HG02885 (cell line): ENCODE measurements around the gene RAD51B.
A peak's percentile ranks its signal among the peaks of the same experiment; 100 is the strongest.

Source experiments
- ATAC-seq: cut with Tn5 transposase; IDR thresholded peaks from one replicate; pipeline ENCODE4 v1.9.1; 2021; ENCODE audit warnings: mild to moderate bottlenecking; ENCODE audit not compliant: unreplicated experiment, poor library complexity

The RAD51B gene

DNA sequence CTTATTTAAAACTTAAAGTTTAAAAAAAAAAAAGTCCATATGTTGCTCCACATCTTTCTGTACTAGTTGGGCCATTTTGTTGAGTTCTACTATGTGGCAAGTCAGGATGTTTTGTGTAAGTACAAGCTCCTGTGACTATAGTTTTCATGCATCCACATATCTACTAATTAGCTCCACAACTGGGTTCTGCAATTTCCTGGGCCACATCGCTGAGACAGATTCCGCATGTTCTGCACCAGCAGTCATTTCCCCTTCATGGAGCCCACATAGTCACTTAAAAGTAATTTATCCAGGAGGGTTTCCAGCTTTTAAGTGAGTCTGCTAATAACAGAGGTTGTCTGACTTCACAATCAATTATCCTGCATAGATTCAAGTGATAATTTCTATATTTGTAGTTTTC, 511.8 kb downstream of the RAD51B start:
- ATAC-seq, result no peak

DNA sequence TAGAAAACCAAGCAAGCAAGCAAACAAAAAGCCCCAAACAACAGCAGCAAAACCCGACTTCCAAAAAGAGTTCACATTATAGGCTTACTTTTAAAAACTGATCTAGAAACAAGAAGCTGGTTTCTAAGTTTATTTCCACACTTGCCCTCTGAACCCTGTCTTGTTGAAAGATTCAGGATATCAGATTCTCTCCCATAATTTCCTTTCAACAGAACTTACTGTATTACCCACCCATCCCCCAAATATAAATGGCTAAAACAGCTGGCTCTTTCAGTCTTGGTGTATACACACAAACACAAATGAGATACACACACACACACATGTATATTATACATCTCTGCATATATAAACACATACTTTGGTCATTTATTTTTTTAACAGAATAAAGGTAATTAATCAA, 512.4 kb downstream of the RAD51B start:
- no peak for ATAC-seq

DNA sequence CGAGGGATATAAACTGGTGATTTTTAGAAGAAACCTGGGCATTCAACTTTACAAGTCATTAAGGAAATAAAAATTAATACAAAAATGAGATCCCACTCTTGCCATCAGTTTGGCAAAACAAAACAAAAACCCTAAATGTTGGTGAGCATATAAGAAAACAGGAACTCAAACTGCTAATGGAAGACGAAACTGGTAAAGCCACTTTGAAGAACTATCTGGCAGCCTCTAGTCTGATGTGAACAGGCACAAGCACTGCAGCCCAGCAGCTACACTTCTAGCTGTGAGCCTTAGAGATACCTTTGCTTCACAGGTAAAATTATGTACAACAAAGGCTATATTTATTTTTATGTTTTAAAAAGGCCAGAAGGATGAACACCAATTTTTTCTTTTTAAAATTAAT, 513.7 kb downstream of the RAD51B start:
- no peak for ATAC-seq

DNA sequence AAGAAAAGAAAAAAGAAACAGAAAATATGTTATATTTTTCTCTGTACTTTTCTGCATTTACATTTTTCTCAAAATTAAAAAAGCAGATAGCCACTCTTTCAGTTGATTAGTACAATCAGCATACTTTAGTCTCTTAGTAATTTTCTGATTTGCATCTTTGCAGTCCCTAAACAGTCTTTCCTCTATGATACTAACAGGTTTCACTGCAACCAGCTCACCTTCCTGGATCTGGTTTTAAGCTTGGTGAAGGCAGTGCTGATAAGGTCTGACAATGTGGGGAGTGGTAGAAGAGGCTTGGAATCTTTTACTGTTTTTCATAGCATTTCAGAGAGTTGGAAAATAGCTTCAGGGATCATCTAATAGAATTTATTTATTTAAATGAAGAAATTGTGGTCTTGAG, 515.7 kb downstream of the RAD51B start:
- peak; percentile 43 for ATAC-seq

DNA sequence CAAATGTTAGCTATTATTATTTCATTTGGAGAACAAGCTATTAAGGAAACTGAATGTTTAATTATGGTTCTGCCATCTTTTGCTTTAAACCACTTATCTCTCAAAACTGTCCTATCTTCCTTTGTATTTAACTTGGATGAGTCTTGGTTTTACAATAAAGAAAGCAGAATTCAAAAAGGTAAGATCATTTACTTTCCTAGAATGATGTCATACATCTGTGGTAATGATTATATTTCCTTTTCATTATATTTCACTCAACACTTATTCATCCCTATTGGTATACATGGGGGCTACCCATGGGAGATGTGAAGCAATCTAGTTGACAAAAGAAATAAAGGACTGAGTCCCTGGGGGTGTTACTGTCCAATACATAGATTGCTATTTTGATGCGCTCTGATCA, 516.6 kb downstream of the RAD51B start:
- no peak for ATAC-seq

DNA sequence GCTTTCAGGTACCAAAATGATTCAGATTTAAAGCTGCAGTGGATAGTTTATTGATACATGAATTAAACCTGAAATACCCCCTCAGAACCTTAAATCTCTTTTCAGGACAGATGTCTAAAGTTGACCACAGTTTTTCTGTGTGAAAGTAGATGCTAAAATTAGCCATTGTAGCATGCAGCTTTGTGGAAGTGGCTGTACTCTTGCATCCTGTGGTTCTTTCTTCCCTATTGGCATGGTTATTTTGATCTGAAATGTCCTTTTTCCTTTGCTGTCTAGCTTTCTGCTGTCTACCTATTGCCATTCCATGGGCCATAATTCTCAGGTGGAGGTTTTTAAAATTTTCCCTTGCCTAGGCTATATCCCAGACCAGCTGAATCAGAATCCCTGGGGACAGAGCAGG, 517.7 kb downstream of the RAD51B start:
- no peak for ATAC-seq

DNA sequence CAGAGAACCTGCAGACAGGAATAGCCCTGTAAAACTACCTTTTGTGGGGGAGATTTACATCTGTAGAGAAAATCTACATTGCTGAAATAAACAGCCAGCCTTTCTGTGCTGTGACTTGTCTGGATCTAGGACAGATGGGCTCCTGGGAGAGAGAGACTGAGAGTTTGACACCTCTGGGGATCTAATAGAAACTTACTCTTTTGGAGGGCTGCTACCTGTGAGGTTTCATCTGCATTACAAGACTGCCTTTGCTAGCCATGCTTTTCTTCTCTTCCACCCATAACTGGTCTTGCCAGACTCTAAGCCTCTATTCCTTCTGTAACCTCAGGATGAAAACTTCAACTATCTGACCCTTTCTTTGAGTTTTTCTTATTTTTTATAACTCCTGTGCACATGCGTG, 520.7 kb downstream of the RAD51B start:
- ATAC-seq, result no peak

DNA sequence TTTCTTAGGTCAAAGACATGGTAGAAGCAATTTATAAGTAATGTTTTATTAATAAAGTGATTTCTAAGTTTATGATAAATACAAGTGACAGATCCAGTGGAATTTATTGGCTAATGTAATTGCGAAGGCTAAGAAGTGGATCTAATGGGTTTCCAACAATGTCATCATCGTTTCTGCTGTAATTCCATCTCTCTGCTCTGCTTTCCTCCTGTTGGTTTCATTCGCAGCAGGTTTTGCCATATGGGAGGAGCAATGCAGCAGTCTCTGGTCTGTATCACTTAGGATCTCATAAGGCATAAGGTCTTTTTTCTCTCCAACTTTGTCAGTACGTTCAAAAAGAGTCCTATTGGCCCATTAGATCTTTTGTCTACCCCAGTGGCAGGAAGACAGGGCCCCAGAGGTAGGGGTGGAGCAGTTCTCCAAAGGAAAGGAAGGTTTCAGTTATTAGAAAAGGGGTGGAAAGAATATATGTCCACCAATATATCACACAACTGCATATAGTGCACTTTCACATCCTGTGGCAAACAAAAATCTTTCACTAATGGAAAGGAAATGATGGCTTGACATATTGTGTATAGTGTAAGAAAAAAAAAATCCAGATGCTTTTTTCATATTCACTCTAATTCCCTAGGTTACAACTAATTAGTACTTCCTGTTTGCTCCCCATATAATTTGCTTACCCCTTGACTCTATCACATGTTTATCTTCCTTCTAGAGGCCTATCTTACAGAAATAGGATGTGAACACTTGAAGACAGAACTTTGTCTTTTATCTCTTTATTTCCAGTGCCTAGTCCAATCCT, 522.0 kb downstream of the RAD51B start:
- ATAC-seq, result no peak

DNA sequence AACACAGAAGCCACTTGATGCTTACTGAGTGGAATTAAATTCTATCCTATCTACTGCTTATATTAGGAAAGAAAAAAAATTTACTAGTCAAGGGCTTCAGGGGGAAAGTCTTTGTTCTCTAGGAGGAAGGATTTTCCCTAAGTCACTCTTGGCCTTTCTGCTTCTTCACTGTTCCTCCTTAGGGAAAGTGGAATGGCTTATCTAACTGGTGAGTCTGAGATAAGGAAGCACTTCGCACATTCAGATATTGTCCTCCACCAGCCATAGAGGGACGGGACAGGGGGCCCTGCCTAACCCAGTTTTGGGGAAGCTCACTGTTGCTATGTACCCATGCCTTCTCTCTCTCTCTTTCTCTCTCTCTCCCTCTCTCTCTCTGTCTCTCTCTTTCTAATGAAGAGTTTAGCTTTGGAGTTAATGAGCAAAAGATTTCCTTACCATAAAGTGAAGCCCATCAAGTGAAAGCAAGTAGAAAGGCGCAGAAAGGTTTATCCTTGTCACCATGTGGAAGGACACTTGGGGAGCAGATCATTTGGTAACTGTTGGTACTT, 522.7 kb downstream of the RAD51B start:
- ATAC-seq, result no peak

DNA sequence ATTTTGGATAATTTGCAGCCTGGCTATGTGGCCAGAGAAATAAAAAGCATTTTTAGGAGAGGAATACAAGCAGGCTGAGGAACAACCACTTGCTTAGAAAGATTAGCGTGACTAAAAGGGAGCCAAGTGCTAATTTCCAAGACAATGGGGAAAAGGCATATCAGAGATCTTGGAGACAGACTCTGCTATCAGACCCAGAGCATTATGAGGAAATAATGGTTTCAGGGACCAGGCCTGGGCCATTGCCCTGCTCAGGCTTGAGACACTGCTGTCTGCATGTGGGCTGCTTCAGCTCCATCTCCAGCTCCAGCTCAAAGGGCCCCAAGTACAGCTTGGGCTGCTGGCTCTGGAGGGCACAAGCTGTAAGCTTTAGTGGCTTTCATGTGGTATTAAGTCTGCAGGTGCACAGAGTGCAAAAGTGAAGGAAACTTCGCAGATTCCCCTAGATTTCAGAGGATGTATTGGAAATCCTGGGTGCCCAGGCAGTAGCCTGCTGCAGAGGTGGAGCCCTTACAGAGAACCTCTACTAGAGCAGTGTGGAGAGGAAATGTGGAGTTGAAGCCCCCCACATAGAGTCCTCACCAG, 524.0 kb downstream of the RAD51B start:
- ATAC-seq, result no peak

DNA sequence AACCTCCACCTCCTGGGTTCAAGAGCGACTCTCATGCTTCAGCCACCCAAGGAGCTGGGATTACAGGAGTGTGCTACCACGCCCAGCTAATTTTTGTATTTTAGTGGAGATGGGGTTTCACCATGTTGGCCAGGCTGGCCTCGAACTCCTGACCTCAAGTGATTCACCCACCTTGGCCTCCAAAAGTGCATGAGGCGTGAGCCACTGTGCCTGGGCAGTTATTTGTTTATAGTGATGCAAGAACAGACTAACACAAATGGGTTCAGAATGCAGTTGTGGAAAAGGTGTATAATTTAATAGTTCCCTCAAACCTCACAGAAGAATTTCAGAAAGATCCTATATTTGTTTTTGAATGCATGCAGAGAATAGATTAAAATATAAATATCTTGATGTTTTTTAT, 526.2 kb downstream of the RAD51B start:
- no peak for ATAC-seq

DNA sequence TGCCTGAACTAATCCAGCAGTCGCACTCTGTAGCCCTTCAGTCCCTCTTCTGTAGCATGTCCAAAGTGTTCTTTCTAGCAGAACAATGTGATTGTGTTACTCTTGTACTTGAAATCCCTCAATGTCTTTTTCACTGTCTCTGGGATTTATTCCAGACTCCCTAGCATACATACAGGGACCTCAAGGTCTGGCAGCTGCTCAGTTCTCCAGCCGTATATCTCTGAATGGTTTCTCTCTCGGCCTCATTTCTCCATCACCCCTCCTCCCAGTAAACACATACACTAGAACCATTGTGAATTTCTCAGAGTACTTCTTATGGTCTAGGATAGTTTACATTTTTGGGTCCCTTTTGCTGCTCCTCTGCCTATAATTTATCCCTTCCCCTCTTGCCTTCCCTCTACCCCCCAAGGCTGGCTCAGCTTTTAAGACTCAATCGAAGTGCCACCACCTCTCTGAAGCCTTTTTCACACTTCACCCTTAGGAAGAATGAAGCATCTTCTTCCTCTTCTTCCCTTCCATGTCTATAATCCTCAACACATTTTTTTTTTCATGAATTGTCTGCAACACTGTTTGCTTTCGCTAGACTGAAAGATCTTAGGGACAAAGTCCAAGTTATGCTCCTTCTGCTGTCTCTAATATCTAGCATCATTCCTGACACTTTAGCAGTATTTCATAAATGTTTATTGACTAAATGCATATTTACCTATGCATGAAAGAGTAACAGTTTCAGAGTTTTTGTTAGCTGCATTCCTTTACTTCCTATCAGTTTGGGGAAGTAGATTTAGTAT, 527.2 kb downstream of the RAD51B start:
- no peak for ATAC-seq

DNA sequence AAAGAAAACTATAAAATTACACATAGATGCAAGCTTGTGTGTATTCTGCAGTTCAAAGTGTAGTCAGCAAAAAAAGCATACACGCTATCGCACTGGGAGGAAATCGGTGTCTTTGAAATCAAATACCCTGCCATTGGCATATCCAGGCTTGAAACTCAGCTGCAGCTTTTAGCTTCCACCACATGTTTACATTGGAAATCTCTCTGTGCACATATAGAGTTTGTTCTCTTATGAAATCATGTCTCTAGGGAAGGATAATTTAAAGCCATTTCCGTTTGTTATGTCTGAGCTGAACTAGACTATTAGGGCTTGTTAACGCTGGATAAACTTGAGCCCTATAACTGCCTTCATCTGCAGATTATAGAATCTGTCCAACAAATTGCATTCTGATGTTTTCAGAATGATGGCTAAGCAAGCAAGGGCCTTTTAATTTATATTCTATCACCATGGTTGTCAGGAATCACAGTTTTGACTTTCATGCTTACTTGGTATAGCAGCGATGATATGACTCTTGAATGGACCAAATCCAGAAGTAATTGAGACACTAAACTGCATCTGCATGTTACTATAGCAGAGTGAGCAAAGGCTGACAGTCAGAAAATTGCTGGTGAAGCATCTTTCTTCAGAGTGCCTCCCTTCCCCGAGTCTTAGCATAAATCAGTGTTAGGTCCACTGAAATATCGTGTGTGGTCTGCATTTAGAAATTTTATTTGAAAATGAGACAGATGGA, 530.5 kb downstream of the RAD51B start:
- ATAC-seq, result no peak

DNA sequence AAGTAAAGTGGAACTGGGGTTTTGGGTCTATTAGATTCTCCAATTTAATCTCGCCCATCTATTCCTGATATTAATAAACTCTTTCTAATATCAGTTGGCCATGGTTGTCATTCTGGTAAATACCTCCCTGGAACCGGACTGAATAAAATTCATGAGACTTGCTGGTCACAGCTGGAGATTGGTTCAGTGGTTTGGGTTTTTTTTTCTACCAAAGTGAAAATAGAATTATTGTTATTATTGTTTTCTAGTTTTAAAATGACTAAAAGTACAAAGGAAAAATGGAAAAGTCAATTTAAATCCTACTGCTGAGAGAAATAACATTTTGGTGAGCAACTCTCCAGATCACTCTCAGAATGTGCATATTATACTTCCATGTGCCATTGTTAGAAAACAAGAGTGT, 535.8 kb downstream of the RAD51B start:
- ATAC-seq, result no peak

DNA sequence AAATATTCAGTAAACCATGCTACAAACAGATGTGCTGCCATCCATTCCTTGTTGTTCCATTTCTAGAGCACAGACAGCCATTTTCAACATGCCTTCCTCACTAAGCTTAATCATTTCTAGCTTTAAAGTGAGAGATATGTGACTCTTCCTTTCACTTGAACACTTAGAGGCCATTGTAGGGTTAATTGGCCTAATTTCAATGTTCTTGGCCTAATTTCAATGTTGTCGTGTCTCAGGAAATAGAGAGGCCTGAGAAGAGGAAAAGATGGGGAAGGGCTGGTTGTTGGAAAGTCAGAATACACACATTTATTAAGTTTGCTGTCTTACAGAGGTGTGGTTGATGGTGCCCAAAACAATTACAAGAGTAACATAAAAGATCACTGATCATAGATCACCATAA, 538.2 kb downstream of the RAD51B start:
- ATAC-seq, result no peak

DNA sequence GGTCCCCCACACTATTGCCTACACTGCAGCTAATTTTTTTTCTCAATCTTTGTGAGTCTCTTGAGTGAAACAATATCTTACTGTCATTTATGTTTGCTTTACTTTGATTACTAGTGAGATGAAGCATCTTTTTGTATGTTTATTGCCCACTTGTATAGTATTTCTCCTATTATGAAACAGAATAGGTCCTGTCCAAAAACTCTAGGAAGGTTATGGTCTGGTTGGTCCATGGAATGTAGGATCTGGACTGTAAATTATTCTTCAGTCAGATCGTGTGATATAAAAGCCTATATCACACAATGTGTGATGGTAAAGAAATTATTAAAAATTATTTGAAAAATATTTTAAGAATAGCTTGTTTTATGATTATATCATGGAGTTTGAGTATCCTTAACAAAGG, 538.9 kb downstream of the RAD51B start:
- no peak for ATAC-seq

DNA sequence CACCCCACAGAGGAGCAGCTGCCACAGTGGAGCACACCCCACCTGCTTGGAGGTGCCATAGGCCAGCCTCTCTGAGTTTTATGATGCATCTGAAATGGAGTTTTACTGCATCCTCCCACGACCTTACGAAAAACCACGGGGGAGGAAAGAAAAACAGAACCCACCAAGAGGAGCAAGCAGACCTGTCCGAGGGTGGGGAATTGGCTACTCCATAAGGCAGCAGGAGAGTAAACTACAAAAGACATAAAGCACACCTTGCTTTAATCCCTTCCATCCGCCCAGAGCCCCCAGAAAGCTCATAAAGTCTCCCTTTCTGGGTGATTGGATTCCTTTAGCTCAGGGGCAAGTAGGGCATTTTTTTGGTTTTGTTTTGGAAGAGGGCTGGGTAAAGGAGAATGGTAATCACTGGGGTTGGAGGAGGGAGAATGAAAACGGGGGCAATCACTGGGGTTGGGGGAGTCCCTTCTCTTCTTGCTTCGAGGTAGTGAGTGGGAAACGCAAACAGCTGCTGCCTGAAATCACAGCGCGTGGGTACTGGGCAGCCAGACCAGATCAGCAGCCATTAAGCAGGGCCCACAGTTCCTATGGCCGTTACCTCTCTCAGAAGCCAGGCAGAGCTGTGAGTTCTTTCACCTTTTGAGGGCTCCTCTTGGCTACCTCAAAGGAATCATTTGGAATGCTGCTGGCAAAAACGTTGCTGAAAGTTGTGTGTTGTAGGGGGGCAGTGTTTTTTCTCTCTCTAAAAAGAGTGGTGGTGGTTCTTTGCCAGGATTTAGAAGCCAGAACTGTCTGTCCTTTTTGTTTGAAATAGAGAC, 539.6 kb downstream of the RAD51B start:
- no peak for ATAC-seq

DNA sequence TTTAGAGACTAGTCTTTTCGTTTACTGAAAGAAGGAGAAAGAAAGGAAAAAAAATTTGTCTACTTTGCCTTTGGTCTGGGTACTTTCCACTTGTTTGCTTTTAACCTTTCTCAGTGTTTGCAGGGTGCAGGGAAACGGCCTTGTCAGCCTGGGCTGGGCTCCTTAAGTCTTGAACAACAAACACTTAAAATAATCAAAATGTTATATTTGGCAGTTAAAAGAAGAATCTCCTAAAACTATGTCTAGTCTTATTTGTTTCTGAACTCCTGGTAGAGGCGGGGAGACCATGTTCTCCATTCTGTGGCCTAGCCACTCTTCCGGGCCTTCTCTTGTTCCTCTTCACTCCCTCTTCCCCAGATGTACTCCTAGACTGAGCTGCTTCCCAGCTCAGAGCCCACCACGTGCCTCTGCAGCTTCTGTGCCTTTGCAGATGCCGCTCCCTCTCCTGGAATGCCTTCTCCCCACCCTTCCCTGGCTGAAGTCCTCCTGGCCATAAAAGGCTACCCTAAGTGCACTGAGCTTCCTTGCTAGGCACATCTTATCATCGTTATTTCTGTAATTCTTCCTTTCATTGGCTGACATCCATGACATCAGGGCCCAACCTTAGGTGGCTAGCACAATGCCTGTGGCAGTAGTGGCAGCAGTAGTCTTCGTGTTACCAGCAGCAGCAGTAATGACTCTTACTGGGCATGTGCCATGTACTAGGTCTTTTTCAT, 540.4 kb downstream of the RAD51B start:
- no peak for ATAC-seq

DNA sequence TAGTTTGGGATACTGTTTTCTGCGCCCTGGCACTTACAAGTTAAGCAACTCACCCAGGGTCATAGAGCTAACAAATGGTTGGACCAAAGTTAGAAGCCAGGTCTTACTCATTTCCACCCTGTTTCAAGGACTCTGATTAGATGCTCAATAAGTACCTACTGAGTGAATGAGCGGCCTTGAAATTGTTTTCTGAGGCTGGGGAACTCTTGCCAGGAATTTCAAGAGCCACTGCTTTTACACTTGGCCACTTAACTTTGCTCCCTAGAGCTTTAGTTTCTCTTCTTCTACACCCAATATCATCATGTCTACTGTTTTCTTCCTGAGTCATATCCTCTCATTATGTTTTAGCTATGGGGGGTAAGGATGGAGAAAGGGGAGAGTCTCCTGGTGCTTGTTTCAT, 541.7 kb downstream of the RAD51B start:
- no peak for ATAC-seq
